Smooth muscle cell of the brain vasculature (primary cell): Measurements from ENCODE around the gene CCDC157.
"Not testable (repeated sequence)": the region's sequence is repeated elsewhere in the genome, so short reads cannot be mapped to it uniquely, and the experiment has no call there.

Experiments
- DNase-seq: peaks from one replicate; pipeline ENCODE4 v3.0.0-alpha.2; 2012; ENCODE audit warnings: low read depth, low spot score

Gene CCDC157

DNA sequence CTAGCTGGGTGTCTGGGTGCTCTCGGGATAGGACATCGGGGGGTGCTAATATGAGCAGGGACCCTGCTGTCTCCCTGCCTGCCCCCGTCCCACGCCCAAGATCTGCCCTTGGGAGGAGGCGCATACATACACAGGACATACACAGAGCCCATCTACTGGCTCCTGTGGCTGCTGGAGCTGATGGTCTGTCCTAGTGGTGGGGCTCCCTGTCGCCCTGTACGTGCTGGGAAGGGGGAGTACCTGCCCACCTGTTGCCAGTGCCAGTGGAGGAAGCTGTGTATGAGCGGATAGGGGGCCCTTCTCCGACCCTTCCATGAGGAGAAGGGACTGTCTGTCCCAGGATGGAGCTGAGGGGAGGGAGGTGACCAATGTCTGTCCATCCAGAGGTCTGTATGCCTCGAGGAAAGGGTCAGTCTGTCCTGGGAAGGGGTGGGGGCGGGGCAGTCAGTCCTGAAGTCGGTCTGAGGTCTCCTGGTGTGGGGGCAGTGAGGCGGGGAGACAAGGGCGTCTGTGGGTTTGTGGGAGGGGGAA, 31.0 kb upstream of the CCDC157 start:
- no peak for DNase-seq

DNA sequence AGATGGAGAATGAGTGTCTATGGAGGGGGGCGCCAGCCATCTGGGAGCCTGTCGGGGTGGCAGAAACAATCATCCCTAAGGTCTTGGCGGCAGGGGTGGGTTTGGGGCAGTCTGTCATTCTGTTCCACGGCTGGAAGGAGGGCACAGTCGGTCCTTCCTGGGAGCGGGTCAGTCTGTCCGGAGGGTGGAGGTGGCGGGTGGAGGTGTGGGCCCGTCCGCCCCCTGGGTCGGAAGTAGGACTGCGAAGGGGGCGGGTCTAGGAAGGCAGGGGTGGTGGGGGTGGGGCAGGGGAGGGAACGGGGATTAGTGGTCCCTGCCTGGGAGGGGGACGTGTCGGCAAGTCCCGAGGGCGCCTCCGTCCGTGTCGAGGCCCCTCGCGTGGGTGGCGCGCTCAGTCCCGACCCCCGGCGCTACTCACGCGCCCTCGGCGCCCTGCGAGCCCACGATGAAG, 30.5 kb upstream of the CCDC157 start:
- DNase-seq, result no peak

DNA sequence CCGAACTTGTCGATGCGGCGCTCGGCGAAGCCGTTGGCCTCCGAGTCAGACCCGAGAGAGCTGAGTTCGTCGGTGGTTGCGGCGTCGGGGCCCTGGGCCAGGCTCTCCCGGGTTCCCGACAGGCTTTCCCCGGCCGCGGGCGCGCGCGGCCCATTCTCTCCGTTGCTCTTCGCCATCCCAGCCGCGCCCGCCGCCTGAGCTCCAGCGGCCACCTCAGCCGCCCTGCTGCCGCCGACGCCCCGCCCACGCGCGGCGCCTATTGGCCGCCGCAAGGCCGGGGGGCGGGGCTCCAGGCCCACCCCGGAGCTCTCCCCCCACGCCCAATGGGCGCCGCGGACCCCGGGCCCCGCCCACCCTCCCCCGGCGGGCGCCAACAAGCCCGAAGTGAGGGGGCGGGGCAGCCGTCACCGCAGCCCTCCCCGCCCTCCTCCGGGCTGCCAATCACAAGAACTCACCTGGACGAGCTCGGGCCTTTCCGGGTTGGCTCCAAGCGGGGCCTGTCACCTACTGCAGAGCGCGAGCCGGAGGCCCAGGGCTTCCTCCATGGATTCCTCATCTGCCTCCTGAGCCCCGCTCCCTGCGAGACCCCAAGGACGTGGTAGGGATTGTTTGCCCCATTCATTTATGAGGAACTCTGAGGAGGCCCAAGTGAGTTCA, 30.0 kb upstream of the CCDC157 start, which contains the start of gene TBC1D10A:
TSS of gene TBC1D10A (minus strand) at position 236 of the 657 bp plus-strand sequence. CDS start at position 176, 60 bp downstream.
- peak; percentile 60 for DNase-seq

DNA sequence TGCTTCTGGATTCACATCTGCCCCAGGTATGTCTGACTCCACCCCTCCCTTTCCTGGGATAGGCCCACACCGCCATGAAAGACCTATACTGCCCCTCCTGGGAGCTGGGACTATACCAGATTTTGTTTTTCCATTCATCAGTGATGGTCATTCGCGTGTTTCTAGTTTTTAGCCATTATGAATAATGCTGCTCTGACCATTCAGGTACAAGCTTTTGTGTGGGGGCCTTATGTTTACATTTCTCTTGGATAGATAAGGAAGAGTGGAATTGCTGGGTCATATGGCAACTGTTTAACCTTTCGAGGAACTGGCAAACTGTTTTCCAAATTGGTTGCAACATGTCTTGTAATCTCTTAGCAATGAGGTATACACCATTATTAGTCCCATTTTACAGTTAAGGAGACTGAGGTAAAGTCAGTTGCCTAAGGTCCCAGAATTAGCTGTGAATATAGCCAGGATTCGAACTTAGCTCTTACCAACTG, 28.9 kb upstream of the CCDC157 start:
- no peak for DNase-seq

DNA sequence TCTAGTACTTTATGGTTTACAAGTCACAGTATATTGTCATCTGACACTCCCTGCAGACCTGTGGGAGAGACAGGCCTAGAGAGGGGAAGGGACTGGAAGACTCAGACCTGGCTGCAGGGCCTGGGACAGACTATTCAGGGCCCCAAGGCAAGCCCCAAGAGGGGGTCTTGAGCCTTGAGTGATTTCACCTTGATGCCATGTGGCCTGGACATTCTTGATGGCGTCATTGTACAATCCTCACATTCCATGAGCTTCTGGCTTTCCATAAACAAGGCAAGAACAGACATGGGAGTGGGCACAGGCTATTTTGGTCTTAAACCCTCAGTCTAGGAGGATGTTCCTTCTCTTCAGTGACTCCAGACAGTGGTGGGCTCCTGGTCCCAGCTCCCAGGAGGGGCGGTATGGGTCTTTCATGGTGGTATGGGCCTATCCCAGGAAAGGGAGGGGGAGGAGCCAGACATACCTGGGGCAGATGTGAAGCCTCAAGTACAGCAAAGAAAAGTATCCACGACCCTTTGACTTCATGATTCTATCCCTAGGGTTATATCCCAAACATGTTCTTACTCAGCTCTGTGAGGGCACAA, 28.2 kb upstream of the CCDC157 start:
- DNase-seq, result no peak

DNA sequence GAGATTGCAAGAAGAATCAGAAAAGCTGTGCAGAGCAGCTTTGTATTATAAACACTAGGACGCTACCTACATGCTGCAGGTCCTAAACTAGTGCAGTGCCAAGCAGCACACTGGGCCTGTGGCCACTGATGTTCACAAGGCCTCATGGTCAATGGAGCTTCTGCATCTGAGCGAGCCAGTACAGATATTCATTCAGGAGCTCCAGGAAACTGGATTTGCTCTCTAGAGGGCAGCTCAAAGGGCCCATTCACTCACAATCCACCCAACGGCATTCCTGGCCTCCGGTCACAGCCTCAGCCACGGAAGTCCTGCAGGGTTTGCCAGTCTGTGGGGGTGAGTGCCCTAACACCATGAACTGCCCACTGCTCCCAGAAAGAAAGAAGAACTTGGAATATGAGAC, 24.3 kb upstream of the CCDC157 start:
- DNase-seq, result no peak

DNA sequence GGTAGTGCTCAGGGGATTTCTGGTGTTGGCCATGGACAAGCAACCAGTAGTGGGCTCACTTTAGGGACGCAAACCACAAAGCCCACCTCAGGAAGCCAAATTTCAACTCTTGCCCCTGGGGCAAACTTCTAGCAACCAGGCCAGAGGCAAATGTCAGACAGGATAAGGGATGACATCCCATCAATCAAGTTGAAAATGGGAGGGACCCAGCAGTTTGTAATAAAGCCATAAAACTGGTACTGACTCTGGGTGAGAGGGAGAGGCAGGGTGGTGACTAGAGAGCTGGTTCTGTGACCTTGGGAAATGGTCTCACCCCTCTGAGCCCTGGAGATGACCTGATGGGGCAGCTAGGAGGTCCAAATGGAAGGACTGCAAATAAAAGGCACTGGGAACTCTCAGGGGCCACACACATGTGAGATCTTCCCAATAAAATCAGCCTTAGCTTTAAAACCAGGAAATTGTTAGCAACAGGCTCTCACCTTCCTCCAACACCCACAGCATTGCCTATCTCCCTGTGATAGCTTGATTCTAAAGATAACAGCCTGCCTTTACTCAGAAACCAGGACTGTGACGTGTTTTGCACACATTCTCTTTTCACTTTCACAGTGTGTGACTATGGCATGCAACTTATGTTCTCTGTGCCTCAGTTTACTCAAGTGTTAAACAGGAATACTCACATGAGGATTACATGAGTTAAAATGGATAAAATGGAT, 23.7 kb upstream of the CCDC157 start:
- DNase-seq, result no peak

DNA sequence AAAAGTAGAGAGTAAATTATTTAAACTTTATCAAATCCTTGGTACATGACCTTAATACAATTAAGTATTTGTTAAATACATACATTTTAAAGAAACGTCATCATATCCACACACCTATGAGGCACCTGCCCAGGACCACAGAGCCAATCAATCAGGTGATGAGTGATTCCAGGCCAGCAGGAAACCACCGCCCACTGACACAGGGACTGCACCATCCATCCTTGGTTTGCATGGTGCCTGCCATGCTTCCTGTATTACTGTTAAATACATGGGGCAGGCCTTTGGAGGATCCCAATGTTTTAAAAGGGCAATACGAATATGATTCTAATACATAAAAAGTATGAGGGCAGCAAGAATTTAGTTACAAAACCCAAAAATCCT, 23.1 kb upstream of the CCDC157 start:
- DNase-seq, result no peak

DNA sequence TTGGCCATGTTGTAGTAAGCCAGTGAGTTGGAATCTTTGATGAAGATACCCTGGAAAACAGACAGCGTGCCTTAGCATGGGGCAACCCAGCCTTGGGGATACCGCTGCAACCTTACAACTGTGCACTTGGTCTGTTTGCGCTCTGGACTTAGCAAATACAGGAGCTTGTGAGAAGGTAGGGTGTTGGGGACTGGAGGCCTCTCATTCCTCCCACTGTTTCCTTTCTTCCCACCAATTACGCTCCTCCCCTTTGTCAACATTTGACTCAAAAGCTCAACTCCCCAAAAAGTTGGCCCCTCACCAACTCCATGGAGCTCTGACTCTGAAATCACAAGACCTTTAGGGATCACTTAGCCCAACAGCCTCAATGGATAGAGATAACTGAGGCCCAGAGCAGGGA, 22.2 kb upstream of the CCDC157 start:
- no peak for DNase-seq

DNA sequence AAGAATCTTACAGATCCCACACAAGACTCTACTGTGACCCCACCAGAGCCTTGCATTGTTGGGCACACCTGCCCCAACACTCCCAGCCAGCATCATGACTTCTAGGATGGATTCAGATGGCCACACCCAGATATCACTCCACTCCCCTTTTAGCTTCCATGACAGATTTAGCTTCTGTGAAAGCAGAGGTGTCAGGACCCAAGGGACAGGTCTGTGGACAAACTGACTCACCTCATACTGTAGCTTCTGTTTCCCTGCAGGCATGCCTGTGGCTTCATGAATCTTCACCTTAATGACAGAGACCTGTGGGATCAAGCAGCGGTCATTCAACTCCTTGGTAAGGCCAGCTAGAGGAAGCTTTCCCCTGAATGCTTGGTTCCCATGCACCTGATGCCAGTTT, 21.6 kb upstream of the CCDC157 start:
- no peak for DNase-seq

DNA sequence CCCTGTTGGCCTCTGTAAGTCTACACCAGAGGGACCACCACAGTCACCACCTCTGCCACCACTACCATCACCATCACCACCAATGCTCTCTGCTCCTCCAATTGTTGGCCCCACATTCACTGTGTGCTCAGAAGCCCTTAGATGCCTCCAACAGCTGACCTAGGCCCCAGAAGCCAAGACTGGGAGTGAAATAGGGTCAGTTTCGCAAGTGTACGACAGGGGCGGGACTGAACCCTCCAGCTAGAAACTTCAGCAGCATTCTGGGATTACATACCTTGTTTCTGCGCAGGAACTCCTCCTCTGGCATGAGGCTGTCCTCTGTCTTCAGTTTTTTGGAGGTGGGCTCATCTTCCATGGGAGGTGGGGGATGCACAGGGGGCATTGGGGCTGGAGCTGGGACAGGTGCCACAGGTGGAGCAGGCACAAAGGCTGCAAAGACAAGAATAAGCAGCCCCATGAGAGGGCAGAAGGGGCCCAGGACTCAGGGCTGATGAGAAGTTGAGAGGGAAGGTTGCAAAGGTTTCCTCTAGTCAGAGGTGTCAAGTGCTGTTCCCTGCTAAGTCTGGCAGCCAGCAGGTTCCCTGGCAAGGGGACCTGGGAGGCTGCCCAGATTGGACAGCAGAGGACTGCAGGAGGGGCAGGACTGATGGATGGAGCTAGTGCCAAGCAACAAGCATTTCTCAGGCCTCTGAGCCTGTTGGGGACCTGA, 19.9 kb upstream of the CCDC157 start:
- DNase-seq, result no peak

DNA sequence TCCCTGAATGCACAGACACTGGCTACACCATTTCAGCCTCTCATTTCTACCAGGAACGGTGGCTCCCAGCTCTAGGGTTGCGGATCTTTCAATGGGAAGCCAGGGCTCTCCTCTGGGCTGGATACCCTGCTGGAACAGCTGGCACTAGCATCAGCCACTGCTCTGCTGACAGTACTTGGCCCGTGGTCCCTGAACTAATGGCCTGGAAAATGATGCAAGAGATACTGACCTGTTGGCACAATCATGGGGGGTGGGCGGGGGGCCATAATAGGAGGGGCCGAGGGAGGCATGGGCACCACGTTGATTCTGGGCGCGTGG, 19.4 kb upstream of the CCDC157 start:
- no peak for DNase-seq

DNA sequence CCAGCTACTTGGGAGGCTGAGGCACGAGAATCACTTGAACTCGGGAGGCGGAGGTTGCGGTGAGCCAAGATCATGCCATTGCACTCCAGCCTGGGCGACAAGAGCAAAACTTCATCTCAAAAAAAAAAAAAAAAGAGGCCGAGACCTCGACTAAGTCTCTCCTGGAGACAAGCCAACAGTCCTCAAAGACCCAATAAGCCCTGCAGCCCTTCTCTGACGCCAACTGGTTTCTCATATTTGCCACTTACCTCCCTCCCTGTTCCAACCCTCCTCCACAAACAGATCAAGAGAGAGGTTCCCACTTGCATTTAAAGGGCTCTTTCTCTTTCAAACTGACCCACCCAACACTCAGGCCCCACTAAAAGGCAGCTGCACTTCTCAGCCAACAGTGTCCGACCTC, 18.5 kb upstream of the CCDC157 start:
- DNase-seq, result not testable (repeated sequence)

DNA sequence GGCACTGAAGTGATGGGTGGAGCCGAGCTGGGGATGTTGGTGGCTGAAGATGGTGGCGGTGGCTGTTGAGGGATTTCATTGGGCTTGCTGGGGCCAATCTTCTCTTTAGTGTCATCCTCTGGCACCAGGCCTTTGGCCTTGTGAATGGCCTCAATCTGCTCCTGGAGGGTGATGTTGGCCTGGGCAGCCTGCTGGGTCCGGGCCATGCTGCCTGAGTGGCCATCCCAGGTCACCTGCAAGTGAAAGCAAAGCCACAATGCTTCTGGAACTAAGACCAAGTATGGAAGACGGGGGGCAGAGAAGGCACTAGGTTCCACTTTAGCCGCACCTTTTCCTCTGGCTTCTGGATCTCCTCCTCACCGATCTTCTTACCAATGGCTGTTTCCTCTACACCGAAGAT, 18.0 kb upstream of the CCDC157 start:
- DNase-seq, result no peak

DNA sequence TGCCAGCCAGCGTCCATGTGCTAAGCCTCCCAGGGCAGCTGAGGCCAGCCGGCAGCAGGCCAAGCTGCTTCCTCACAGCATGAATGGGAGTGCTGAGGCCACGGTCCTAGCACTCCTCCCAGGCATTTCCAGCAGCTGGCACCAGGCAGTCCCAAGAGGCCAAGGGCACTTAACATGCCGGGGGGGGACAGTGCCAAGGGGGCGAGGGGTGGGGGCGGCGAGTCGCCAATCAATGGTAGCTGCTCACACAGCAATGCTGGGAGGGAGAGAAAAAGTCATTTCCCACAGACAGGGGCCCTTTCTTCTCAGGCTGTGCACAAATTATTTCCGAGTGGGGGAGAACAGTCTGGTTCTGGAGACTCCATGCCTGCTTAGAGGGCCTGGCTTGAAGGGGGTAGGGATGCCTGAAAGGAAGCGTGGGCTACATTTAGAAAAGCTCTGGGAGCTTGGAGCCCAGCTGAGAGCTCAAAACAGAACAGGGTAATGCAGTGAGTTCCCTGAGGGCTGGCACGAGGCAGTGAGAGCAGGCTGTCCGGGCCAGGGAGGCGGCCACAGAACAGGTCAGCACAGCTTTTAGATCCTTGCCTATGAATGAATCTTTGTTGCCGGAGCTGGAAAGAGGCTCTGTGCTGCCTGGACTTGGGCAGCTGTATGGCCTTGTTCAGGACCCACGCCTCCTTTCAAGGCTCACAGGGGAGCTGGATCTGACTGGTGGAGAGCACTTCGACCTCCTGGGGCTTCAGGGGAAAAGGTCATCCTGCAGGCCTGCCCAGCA, 15.7 kb upstream of the CCDC157 start:
- DNase-seq, result no peak

DNA sequence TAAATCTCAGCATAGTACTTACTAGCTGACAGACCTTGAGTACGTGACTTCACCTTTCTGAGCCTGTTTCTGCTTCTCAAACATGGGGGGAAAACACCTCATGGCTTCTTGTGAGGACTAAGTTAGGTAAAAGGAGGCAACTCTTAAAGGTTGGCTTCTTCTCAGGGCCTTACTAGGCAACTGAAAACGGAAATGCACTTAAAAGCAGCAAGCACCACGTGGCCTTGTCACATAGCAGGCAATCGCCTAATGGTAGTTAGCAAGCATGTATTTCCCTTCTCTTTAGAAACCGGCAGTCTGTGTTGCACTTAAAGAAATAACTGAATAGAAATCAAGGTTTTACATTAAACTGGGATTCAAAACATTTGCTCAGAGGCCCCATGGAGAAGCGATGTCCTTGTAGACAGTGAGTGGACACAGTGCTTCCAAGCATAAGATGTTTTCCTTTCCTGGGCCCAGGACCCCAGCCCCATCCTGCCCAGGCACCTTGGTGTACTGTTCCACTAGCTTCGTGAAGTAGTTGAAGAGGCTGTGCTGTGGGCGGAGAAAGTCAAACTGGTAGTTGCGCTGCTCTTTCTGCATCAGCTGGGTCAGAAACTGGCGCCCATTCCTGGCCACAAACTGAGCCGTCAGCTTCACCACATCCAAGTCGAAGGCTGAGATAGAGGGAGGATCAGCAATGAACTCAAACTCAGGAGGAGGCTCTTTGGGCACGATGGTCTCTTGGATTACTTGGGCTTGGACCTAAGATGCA, 12.2 kb upstream of the CCDC157 start:
- no peak for DNase-seq

DNA sequence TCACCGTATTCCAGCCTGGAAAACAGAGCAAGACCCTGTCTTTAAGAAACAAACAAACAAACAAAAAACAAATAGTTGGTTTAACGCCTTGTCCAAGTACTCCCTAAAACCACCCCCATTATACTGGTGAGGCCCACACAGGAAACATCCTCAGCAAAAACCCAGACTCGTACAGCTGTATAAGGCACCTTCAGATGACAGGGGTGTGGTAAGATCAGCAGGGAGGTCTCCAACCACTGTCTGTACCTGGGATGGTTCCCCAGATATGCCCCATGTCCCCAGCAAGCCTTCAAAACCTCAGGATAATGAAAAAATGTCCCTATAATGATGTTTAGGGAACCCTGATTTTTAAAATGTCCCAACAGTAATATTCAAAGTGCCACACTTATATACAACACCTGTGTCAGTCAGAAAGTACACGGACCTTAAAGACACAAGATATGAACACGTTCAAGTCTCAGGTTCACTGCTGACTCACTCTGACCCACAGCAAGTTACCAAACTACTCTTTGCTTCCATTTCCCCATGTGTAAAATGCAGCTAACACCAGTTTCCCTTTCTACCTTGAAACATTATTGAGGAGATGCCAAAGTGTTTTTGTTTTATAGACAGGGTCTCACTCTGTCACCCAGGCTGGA, 9.4 kb upstream of the CCDC157 start:
- DNase-seq, result no peak

DNA sequence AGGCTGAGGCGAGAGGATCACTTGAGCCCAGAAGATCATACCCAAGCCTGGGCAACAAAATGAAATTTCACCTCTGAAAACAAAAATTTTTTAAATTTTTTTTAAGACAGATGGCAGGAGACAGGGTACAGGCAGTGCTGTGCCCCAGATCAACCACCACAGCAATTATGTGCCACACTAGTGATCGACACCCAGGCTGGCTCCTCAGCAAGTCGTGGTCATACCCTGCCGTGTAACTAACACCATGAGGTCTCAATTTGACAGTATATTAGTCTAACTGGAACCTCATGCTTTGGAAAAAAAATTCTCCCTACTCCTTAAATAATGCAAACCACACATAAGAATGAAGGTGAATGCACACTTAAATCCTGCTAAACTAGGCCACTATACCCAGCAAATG, 8.4 kb upstream of the CCDC157 start:
- no peak for DNase-seq

DNA sequence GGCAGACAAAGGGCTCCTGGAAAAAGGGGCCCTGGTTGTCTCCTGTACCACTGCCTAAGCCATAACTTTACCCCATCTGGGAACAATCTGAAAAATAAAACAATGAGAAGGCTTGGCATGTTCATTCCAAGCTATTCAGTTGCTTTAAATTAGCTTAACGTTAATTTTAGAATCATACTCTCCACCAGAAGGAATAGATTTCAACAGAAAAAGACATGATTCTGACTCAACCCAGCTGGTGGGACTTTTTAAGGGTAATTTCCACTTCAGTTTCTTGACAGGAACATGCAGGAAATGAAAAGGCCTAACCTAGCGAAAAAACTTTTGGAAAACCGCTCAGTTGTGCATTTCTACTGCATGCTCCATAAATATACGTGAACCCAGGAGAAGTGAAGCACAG, 8.0 kb upstream of the CCDC157 start:
- DNase-seq, result no peak

DNA sequence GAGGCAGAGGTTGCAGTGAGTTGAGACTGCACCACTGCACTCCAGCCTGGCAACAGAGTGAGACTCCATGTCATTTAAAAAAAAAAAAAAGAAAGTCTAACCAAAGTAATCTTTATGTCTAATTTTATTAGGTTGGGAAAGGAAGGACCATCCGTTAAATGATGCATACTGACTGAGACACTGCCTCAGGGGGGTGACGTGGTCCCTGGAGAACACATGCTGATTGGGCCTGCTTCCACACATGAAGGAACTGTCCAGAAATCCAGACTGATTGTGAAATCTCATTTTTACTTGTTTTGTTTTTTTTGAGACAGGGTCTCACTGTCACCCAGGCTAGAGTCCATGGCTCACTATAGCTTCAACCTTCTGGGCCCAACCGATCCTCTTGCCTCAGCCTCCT, 5.6 kb upstream of the CCDC157 start:
- DNase-seq, result no peak
